SK-N-DZ (cell line): Measurements from ENCODE around the gene KCNK7.
"Not testable (repeated sequence)": the region's sequence is repeated elsewhere in the genome, so short reads cannot be mapped to it uniquely, and the experiment has no call there.

Source experiments
- DNase-seq: peaks from one replicate; pipeline ENCODE4 v3.0.0-alpha.2; 2015; ENCODE audit warnings: low spot score

Gene KCNK7

DNA sequence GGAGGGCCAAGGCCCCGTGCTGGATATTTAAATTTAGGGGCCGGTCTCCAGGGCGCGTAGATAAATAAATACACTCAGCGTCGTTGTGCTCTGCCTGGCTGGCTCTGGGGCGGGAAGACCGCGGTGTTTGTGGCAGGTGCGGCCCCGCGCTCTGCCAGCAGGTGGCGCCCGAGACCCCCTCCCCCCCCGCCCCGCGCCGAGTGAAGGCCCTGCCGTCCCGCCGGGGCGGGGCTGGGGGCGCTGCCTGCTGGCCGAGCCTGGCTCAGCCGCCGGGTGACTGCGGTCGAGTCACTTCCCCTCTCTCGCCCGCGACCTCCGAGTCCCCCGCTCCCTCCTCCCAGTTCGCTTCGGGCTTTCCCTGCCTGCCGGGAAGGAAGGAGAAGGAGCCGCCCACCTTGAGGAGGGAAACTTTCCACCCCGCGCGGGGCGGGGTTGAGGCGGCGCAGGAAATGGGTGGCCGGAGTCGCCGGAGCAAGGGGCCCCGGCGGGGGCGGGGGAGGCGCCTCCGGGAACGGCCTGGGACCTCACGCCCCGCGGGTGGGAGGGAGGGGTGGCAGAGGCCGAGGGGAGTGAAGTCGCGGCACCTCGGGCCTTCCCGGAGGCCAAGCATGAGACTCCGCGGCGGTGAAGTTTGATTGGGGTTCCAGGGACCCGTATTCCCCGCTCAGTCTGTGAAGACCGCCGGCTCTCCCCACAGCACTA, 21.3 kb downstream of the KCNK7 start:
- peak; percentile 79 for DNase-seq

DNA sequence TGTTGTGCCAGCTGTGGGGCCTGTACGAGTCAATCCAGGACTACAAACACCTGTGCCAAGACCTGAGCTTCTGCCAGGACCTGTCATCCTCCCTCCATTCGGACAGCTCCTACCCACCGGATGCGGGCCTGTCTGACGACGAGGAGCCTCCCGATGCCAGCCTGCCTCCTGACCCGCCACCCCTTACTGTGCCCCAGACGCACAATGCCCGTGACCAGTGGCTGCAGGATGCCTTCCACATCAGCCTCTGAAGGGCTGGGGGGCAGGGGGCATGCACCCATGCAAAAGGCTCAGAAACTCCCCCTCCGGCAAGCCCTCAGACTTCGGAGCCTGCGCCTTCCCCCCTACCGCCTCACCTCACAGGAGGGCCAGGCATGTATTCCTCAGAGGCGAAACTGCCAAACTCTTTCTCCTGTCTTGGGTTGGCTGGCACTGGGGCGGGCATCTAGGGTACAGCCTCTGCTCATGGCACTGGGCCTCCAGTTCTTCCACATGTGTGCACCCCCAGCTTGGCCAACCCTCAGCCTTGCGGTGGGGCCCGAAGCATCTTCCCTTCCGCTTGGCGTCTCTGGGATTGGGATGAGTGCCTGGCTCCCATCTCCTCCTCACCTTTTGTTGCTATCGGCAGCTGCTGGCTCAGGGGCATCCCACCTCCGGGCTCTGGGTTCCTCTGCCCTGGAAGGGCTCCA, 22.1 kb downstream of the KCNK7 start:
- no peak for DNase-seq

- peak; percentile 88 for DNase-seq
Observed at GRCh38 chr11:65572356-65573051, 23.1 kb downstream of the KCNK7 start, which contains the start of gene FAM89B. FAM89B (plus strand) TSS chr11:65572538; CDS start chr11:65572670, 132 bp downstream.

DNA sequence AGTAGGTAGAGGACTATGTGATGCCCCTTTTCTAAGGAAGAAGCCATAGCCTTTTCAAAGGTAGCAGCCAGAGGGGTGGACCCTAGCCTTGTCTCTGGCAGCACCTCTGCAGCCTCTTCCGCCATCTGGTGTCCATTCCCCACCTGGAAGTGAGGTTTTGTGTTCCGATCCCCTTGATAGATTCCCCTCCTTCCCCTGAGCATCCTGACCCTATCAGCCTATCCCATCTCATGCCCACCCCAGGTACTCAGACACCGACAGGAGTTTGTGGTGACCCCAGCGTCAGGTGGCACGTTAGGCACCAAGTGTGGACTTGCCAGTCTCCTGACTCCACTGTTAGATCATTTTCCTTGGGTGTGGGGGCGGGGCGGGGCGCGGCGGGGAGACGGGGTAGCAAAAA, 23.7 kb downstream of the KCNK7 start:
- peak; percentile 68 for DNase-seq

- no peak for DNase-seq
Observed at GRCh38 chr11:65571420-65571819, 24.2 kb downstream of the KCNK7 start.

- DNase-seq, result peak; percentile 98
Observed at GRCh38 chr11:65569973-65570918, 25.4 kb downstream of the KCNK7 start, which contains the start of gene ZNRD2. ZNRD2 (plus strand) TSS chr11:65570477; CDS start chr11:65570492, 15 bp downstream.

DNA sequence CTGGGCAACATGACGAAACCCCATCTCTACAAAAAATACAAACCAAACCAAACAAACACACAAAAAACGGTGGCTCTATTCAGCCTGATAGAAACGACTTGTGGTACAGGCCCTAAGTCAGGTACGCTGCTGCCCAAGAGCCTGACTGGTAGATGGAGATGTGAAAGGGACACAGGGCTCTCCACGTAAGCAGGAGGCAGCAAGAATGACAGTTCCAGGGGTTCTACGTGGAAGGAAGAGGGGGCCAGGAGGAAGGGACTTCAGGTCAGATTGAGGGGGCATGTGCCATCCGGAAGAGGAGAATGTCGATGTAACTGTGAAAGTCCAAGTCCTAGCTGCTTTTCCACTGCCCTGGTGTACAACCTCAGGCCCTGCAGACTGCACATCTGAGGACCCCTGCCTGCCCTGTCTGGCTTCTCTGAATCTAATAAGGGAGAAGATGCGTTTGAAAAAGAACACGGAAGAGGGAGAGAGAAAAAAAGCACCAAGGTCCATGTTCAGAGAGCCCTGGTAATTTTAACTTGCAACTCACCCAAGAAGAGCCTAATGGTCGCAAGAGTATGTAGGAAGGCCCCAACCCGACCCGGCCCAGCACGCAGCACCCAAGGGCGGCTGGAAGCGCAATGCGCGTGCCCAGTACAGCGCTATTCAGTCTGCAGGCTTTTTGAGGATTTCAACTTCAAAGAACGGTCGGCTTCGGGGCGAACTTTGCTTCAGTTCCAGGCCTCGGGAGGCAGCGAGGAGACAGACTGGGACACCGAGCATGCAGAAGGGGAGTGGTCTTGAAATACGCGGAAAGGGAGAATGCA, 26.2 kb downstream of the KCNK7 start:
- no peak for DNase-seq

- no peak for DNase-seq
Observed at GRCh38 chr11:65565624-65566453, 29.8 kb downstream of the KCNK7 start.

DNA sequence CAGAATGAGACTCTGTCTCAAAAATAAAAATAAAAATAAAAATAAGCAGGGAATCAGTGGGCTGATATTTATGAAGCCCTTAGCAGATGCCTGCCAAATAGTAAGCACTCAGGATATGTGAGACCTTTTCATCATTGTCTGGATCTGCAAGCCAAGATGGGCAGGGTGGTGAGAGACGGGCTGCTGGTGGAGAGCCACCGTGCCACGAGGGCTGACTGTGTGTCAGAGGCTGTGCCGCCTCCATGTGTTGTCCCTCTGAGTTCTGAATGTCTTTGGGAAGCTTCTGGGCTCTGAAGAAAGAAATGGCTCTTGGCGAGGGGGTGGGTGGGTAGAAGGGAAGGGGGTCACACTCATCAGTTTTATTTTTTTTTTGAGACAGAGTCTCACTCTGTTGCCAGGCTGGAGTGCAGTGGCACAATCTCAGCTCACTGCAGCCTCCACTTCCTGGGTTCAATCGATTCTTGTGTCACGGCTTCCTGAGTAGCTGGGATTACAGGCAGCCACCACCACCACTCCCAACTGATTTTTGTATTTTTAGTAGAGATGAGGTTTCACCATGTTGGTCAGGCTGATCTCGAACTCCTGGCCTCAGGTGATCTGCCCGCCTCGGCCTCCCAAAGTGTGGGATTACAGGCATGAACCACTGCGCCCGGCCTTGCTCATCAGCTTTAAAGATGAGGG, 30.6 kb downstream of the KCNK7 start:
- DNase-seq, result not testable (repeated sequence)

- no peak for DNase-seq
Observed at GRCh38 chr11:65563601-65564000, 32.0 kb downstream of the KCNK7 start.

DNA sequence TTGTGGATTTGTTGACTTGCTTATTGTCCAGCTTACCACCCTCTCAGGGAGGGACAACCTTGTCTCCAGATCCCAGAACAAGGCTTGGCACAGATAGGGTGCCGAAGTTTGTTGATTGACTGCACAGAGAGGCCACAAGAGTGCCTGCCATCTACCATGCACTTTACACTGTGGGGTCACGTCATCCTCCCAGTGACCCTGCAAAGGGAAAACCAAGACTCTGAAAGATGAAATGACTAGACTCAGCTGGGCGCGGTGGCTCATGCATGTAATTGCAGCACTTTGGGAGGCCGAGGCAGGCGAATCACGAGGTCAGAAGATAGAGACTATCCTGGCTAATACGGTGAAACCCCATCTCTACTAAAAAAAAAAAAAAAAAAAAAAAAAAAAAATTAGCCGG, 32.8 kb downstream of the KCNK7 start:
- DNase-seq, result no peak

DNA sequence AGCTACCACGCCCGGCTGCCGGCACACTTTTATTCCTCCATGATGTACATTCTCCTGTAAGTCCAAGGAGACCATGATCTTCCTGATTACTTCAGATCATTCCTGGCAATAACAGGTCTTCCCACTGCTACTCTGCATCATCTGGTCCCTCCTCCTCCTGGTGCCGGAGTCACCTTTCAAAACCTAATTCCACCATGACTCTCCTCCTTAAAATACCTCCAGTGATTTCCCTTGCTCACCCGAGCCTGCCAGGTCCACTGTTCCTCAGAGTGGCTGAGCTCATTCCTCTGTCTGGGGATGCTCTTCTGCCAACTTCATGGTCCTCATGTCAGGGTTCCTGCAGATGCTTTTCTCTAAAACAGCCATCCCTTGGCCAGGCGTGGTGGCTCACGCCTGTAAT, 33.6 kb downstream of the KCNK7 start:
- no peak for DNase-seq

DNA sequence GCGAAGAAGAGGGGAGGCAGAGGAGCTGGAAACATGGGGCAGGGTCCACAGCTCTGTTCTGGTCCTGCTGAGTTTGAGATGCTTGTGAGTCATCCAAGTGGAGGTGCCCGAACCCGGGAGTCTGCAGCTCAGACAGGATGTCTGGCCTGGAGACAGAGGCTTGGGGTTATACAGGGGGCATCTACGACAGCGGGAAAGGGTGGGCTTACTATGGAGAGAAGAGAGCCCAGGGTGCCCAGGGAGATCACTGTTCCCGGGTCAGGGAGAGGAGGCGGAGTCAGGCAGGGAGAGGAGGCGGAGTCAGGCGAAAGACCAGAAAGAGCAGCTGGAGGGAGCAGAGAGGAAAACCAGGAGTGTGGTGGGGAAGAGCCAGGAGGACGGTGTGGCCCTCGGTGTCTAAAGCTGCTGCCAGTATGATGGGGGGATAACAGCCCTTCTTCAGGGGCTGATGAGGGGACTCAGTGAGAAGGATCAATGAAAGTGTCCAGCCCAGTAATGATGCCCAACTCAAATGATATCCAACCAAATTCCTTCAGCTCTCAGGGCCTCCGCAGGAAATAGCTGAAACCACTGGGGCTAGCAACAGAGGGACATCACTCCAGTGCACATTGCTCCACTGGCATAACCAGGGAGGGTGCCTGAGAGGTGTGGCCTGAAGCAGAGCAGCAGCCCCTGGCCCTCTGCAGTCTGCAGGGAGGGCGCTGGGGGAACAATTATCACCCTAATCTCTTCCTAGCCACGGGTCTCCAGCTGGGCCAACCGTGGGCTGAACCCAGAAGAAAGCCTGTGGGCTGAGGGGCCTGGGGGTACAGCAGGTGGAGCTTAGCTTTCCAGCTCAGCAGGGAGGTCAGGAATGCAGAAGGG, 34.8 kb downstream of the KCNK7 start:
- peak; percentile 83 for DNase-seq

DNA sequence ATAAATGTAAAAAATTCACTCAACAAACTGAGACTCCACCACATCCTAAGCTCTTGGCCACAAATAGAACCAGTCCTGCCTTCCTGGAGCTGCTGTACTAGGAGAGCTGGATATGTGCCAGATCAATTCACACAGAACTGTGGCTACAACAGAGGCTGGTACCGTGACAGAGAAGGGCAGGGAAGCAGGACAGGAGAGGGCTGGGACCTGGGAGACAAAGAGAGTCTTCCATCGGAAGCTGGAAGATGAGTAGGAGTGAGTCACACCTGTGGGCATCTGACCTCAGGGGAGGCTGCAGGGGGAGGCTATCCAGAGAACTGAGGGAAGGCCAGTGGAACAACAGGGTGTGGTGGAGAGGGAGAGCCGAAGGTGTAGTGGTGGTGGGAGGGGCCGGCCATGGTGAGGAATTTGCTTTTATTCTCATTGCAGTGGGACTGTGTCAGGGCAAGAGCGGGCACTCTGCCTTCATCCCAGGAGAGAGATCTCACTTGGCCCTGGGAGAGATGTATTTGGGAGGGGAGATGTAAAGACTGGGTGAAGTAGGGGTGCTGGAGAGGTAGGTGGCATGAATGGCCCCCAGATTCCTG, 35.6 kb downstream of the KCNK7 start:
- DNase-seq, result no peak

DNA sequence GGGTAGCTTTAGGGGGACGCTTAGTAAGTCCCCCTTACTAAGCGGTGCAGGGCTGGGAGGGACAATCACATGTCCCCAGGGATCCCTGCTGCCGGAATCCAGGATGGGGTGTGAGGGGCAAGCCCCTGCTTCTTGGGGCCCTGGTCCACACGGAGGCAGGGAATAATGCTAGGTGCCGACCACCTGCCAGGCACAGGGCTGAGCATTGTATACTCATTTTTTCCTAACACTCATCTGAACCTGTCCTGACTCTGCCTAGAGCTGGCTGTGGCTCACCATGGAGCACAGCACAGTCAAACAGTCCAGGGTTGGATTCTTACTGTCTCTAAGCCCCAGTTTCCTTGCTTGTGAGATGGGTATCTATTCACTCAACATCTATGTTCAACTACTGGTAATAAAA, 36.1 kb downstream of the KCNK7 start:
- no peak for DNase-seq

DNA sequence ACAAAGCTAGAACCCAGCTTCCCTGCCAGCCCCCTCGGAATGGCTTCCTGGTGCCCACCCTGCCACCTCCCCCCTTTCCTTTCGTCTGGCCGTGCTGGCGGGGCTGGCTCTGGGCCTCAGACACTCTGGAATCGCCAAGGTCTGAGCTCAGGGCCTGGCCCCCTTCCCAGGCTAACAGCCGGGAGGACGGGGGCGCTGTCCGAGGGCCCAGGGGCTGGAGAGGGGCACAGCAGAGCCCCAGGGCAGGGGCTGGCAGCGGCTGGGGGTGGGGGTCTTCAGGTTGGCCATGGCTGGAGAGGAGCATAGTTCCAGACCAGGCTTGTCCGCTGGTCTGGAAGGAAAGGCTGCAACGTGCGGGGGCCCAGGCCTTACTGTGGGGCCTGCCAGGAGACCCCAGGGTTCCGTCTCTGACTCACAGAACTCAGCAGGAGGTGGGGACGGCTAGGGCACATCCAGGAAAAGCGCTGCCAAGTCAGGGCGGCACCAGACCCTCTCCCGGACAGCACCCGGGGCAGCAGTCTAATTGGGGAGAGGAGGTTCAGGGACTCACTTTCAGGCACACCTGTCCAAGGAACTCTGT, 36.6 kb downstream of the KCNK7 start:
- no peak for DNase-seq
